Activated T-helper 17 cell treated with anti-CD3 and anti-CD28 coated beads, Interleukin-2, amount 50 U/mL, for 72 hours (primary cell): ENCODE results near the gene PSENEN. TPM values are rescaled to one million over a fixed set of nuclear protein-coding genes. Genes with fewer than 3 reads are reported as not detected.
A peak's percentile ranks its signal among the peaks of the same experiment; 100 is the strongest.

Source experiments
- ATAC-seq: fragments of 150-1000 bp; cut with Tn5 transposase; replicated peaks from 2 replicates; pipeline ENCODE4 v1.10.0; 2021; ENCODE audit warnings: mild to moderate bottlenecking, moderate library complexity
- H3K27ac Mint-ChIP-seq: one replicate; pipeline ENCODE4 v1.8.0; 2022; ENCODE audit warnings: mixed read lengths
- H3K27me3 Mint-ChIP-seq: one replicate; pipeline ENCODE4 v1.8.0; 2022; ENCODE audit warnings: mixed read lengths
- H3K36me3 Mint-ChIP-seq: one replicate; pipeline ENCODE4 v1.8.0; 2022; ENCODE audit warnings: low read depth, mild to moderate bottlenecking, mixed read lengths
- H3K4me1 Mint-ChIP-seq: one replicate; pipeline ENCODE4 v1.8.0; 2022; ENCODE audit warnings: mixed read lengths
- H3K4me3 Mint-ChIP-seq: one replicate; pipeline ENCODE4 v1.8.0; 2022; ENCODE audit warnings: mild to moderate bottlenecking, mixed read lengths
- H3K9me3 Mint-ChIP-seq: one replicate; pipeline ENCODE4 v1.8.0; 2022; ENCODE audit warnings: mixed read lengths
- total RNA-seq, 2 donors: library from RNA; stranded (reverse); gene quantifications; one replicate each; pipeline ENCODE4 v1.2.3, GENCODE V29; 2022

PSENEN gene
- total RNA-seq, 2 donors from 2014 or later = 34.0 to 51.2 TPM

- Mint-ChIP-seq H3K27ac (peak within 1 kb of the TSS; percentile 94), H3K4me1 (peaks cover 9% of the 10 kb centered on the region), H3K27me3 (no peaks in the 10 kb centered on the region), H3K9me3 (no peaks in the 10 kb centered on the region), H3K4me3 (peak within 1 kb of the TSS; percentile 95), H3K36me3 (peaks cover 17% of the 10 kb centered on the region)
- peak; percentile 83 for ATAC-seq
These were observed 2.9 kb downstream of the PSENEN start, which contains the start of gene LIN37 for GRCh38 chr19:35748106-35749020. TSS of gene LIN37 (plus strand) at chr19:35748576. CDS start at chr19:35748725, 149 bp downstream.

- ATAC-seq = no peak
- peaks cover 8% of the 10 kb centered on the region for H3K4me1 Mint-ChIP-seq
- H3K27me3 Mint-ChIP-seq = no peaks in the 10 kb centered on the region
- peak overlapping the region; percentile 27 for H3K4me3 Mint-ChIP-seq
- H3K36me3 Mint-ChIP-seq = peaks cover 17% of the 10 kb centered on the region
- peak overlapping the region; percentile 94 for H3K27ac Mint-ChIP-seq
- H3K9me3 Mint-ChIP-seq = no peaks in the 10 kb centered on the region
These were observed 4.7 kb downstream of the PSENEN start for GRCh38 chr19:35750167-35750566.

- Mint-ChIP-seq H3K36me3 (peaks cover 14% of the 10 kb centered on the region), H3K4me1 (peaks cover 9% of the 10 kb centered on the region), H3K4me3 (no peak overlapping the region), H3K27ac (no peak overlapping the region), H3K9me3 (no peaks in the 10 kb centered on the region), H3K27me3 (no peaks in the 10 kb centered on the region)
- no peak for ATAC-seq
These were observed 6.6 kb downstream of the PSENEN start for GRCh38 chr19:35751839-35752745.

GRCh38 chr19:35752746-35753350, 7.4 kb downstream of the PSENEN start:
- no peaks in the 10 kb centered on the region for H3K27me3 Mint-ChIP-seq
- H3K27ac Mint-ChIP-seq = no peak overlapping the region
- ATAC-seq = no peak
- H3K36me3 Mint-ChIP-seq = peaks cover 17% of the 10 kb centered on the region
- no peaks in the 10 kb centered on the region for H3K9me3 Mint-ChIP-seq
- H3K4me3 Mint-ChIP-seq = no peak overlapping the region
- H3K4me1 Mint-ChIP-seq = peaks cover 9% of the 10 kb centered on the region

- Mint-ChIP-seq H3K36me3 (peaks cover 12% of the 10 kb centered on the region), H3K27ac (no peak overlapping the region), H3K4me3 (no peak overlapping the region), H3K4me1 (peaks cover 9% of the 10 kb centered on the region), H3K9me3 (no peaks in the 10 kb centered on the region), H3K27me3 (no peaks in the 10 kb centered on the region)
- ATAC-seq = no peak
These were observed 8.4 kb downstream of the PSENEN start for GRCh38 chr19:35753634-35754369.

- Mint-ChIP-seq H3K4me1 (peaks cover 12% of the 10 kb centered on the region), H3K36me3 (peaks cover 12% of the 10 kb centered on the region), H3K27me3 (no peaks in the 10 kb centered on the region), H3K4me3 (peak overlapping the region; percentile 43), H3K27ac (no peak overlapping the region), H3K9me3 (no peaks in the 10 kb centered on the region)
- ATAC-seq = no peak
These were observed 9.1 kb downstream of the PSENEN start for GRCh38 chr19:35754370-35755130.

GRCh38 chr19:35755131-35755549, 9.7 kb downstream of the PSENEN start:
- Mint-ChIP-seq H3K27ac (no peak overlapping the region), H3K36me3 (peaks cover 12% of the 10 kb centered on the region), H3K4me3 (peak overlapping the region; percentile 43), H3K9me3 (no peaks in the 10 kb centered on the region), H3K27me3 (no peaks in the 10 kb centered on the region), H3K4me1 (peaks cover 14% of the 10 kb centered on the region)
- ATAC-seq = no peak

- peaks cover 14% of the 10 kb centered on the region for H3K4me1 Mint-ChIP-seq
- H3K9me3 Mint-ChIP-seq = no peaks in the 10 kb centered on the region
- ATAC-seq = no peak
- H3K4me3 Mint-ChIP-seq = peak overlapping the region; percentile 54
- H3K27me3 Mint-ChIP-seq = no peaks in the 10 kb centered on the region
- H3K27ac Mint-ChIP-seq = no peak overlapping the region
- H3K36me3 Mint-ChIP-seq = peaks cover 12% of the 10 kb centered on the region
These were observed 10.3 kb downstream of the PSENEN start for GRCh38 chr19:35755550-35756376.

- peaks cover 14% of the 10 kb centered on the region for H3K4me1 Mint-ChIP-seq
- H3K4me3 Mint-ChIP-seq = peak within 1 kb of the TSS; percentile 86
- no peaks in the 10 kb centered on the region for H3K9me3 Mint-ChIP-seq
- no peak for ATAC-seq
- no peaks in the 10 kb centered on the region for H3K27me3 Mint-ChIP-seq
- H3K27ac Mint-ChIP-seq = peak within 1 kb of the TSS; percentile 93
- H3K36me3 Mint-ChIP-seq = peaks cover 12% of the 10 kb centered on the region
These were observed 11.2 kb downstream of the PSENEN start, which contains the start of gene HSPB6 for GRCh38 chr19:35756377-35757230. TSS of gene HSPB6 (minus strand) at chr19:35757029. CDS start at chr19:35757008, 21 bp downstream.

- Mint-ChIP-seq H3K36me3 (peaks cover 18% of the 10 kb centered on the region), H3K4me1 (peaks cover 14% of the 10 kb centered on the region), H3K9me3 (no peaks in the 10 kb centered on the region), H3K4me3 (peak overlapping the region; percentile 86), H3K27ac (peak overlapping the region; percentile 93), H3K27me3 (no peaks in the 10 kb centered on the region)
- ATAC-seq = no peak
These were observed 11.8 kb downstream of the PSENEN start for GRCh38 chr19:35757231-35757748.

- Mint-ChIP-seq H3K4me1 (peaks cover 14% of the 10 kb centered on the region), H3K27me3 (no peaks in the 10 kb centered on the region), H3K27ac (peak within 1 kb of the TSS; percentile 93), H3K9me3 (no peaks in the 10 kb centered on the region), H3K4me3 (peak within 1 kb of the TSS; percentile 86), H3K36me3 (peaks cover 22% of the 10 kb centered on the region)
- ATAC-seq = peak; percentile 99
These were observed 12.5 kb downstream of the PSENEN start, which contains the start of gene PROSER3 for GRCh38 chr19:35757749-35758608. TSS of gene PROSER3 (plus strand) at chr19:35758176. CDS start at chr19:35758216, 40 bp downstream.
